ENCODE data around the gene CFAP157.

The CFAP157 gene

DNA sequence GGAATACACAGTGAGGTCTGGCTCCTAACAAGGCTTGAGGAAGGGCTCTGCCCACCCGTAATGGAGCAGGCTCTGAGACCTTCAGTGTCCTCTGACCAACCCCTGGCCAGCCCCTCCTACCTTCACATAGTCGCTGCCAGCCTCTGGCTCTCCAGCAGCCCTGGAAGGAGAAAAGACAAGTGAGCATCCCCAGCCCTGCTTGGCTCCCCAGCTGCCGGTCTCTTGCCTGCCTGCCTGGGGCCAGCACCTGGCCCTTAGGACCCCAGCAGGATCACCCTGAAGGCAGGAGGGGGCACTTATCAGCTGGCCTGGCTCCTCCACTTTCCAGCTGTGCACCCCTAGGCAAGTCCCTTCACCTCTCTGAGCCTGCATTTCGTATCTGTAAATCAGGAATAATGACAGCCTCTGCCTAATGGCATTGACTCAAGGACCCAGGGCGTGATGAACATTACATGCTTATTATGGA is 54.7 kb downstream of the CFAP157 start:
- Histone ChIP-seq H3K36me3 (ENCODE audit: control insufficient read depth, insufficient read depth, low read length) (no peaks in the 10 kb centered on the region), H3K4me1 (ENCODE audit: control insufficient read depth, insufficient read depth, low read length) (no peaks in the 10 kb centered on the region), H3K9me3 (ENCODE audit: control insufficient read depth, low read length) (no peaks in the 10 kb centered on the region), H3K27me3 (ENCODE audit: control insufficient read depth, insufficient read depth, low read length) (peaks cover 8% of the 10 kb centered on the region), H3K9ac (ENCODE audit: low read length) (no peak overlapping the region), H3K4me3 (ENCODE audit: low read length) (no peak overlapping the region)

DNA sequence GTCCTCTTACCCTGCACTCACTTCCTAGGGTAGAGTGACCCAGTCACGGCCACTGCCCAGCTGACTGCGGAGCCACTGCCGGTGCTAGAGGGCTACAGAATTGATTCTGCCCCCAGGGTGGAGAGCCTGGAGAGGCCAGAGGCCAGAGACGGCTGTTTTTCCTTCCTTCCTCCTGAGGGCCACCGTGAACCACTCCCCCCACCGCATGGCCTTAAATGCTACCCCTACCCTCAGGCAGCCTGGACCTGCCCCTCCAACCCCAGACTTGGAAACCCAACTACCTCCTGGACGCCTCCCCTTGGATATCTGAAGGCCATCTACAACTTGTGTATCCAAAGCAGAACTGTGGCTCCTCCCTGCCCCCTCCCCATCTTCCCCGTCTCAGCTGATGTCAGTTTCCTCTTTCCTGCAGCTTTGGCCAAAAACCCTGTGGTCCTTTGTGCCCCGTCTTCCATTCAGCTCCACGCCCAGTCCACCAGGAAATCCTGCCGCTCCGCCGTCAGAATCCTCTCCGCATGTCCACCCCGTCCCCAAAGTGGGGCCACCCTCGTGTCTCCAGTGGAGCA is 55.4 kb downstream of the CFAP157 start:
- H3K36me3 ChIP-seq (ENCODE audit: control insufficient read depth, insufficient read depth, low read length) = no peaks in the 10 kb centered on the region
- peaks cover 8% of the 10 kb centered on the region for H3K27me3 ChIP-seq (ENCODE audit: control insufficient read depth, insufficient read depth, low read length)
- H3K9me3 ChIP-seq (ENCODE audit: control insufficient read depth, low read length) = no peaks in the 10 kb centered on the region
- H3K9ac ChIP-seq (ENCODE audit: low read length) = no peak overlapping the region
- no peaks in the 10 kb centered on the region for H3K4me1 ChIP-seq (ENCODE audit: control insufficient read depth, insufficient read depth, low read length)
- H3K4me3 ChIP-seq (ENCODE audit: low read length) = no peak overlapping the region

- Histone ChIP-seq H3K9me3 (ENCODE audit: control insufficient read depth, low read length) (no peaks in the 10 kb centered on the region), H3K4me3 (ENCODE audit: low read length) (no peak overlapping the region), H3K4me1 (ENCODE audit: control insufficient read depth, insufficient read depth, low read length) (no peaks in the 10 kb centered on the region), H3K27me3 (ENCODE audit: control insufficient read depth, insufficient read depth, low read length) (peaks cover 8% of the 10 kb centered on the region), H3K9ac (ENCODE audit: low read length) (no peak overlapping the region), H3K36me3 (ENCODE audit: control insufficient read depth, insufficient read depth, low read length) (no peaks in the 10 kb centered on the region)
Observed at GRCh38 chr9:127763918-127764384, 57.2 kb downstream of the CFAP157 start.

DNA sequence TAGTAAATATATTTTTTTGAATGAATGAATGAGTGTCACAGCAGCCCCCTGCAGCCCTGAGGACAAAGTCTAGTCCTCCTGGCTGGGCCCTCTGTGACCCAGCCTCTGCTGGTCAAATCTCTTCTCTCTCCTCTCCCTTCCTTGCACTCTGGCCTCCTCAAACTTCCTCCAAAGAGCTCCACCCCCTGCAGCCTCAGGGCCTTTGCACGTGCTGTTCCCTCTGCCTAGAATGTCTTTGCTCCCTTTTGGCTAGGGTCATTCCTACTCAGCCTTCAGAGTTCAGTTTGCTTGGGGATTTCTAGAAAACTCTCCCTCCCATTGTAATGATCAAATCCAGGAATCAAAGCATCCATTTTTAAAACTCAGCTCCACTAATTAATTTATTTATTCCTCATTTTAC is 58.6 kb downstream of the CFAP157 start:
- Histone ChIP-seq H3K4me1 (ENCODE audit: control insufficient read depth, insufficient read depth, low read length) (peaks cover 5% of the 10 kb centered on the region), H3K27me3 (ENCODE audit: control insufficient read depth, insufficient read depth, low read length) (peaks cover 8% of the 10 kb centered on the region), H3K4me3 (ENCODE audit: low read length) (no peak overlapping the region), H3K9me3 (ENCODE audit: control insufficient read depth, low read length) (no peaks in the 10 kb centered on the region), H3K36me3 (ENCODE audit: control insufficient read depth, insufficient read depth, low read length) (no peaks in the 10 kb centered on the region), H3K9ac (ENCODE audit: low read length) (no peak overlapping the region)
